K562 (cell line): ENCODE measurements around the gene CCNL2. TPM values are rescaled to one million over a fixed set of nuclear protein-coding genes. Genes with fewer than 3 reads are reported as not detected.

Experiments used
- BRD9 ChIP-seq: fragments of 450-650 bp; IDR thresholded peaks from 2 replicates; pipeline ENCODE4 v1.6.1; 2018; ENCODE audit warnings: low read depth; ENCODE audit not compliant: partially characterized antibody
- CCAR2 ChIP-seq: fragments of 200-400 bp; formaldehyde crosslinking; IDR thresholded peaks from 2 replicates; pipeline ENCODE4 v1.6.1; 2017; ENCODE audit warnings: mild to moderate bottlenecking, low read depth, low read length
- CEBPB ChIP-seq: fragments of 450-650 bp; IDR thresholded peaks from 2 replicates; pipeline ENCODE4 v1.6.1; 2016; ENCODE audit warnings: missing genetic modification characterization, missing compliant biosample characterization
- ELF1 ChIP-seq: fragments of 200-800 bp; sonication (Bioruptor generic); IDR thresholded peaks from 2 replicates; pipeline ENCODE4 v1.6.1; 2016; ENCODE audit warnings: missing genetic modification characterization, missing compliant biosample characterization
- GATA2 ChIP-seq: sonication (generic); formaldehyde crosslinking; IDR thresholded peaks from 2 replicates; pipeline ENCODE4 v1.4.0; 2020; ENCODE audit warnings: mild to moderate bottlenecking, missing genetic modification reagents
- HDAC3 ChIP-seq: fragments of 450-650 bp; IDR thresholded peaks from 2 replicates; pipeline ENCODE4 v1.6.1; 2018; ENCODE audit warnings: borderline replicate concordance, mild to moderate bottlenecking, moderate library complexity; ENCODE audit not compliant: partially characterized antibody
- HNRNPLL ChIP-seq: fragments of 200-400 bp; formaldehyde crosslinking; IDR thresholded peaks from 2 replicates; pipeline ENCODE4 v1.6.1; 2017; ENCODE audit warnings: low read length, low read depth, mild to moderate bottlenecking; ENCODE audit not compliant: poor library complexity, severe bottlenecking
- JUND ChIP-seq, 2 experiments: IDR thresholded peaks; 2 replicates in 1 of 2; 3 replicates in 1 of 2; pipeline ENCODE4 v1.6.1; 2011; ENCODE audit warnings: borderline replicate concordance in 2 of 2, low read depth in 2 of 2, low read length in 2 of 2, improper control_type of control experiment in 1 of 2, missing biosample characterization in 1 of 2, missing genetic modification characterization in 1 of 2, missing genetic modification reagents in 1 of 2
- KAT2B ChIP-seq: IDR thresholded peaks from one replicate; pipeline ENCODE4 v1.6.1; 2012; ENCODE audit warnings: low read depth, mild to moderate bottlenecking, control low read depth, inconsistent platforms, low read length, moderate library complexity
- NEUROD1 ChIP-seq: fragments of 150-350 bp; IDR thresholded peaks from 2 replicates; pipeline ENCODE4 v1.6.1; 2014; ENCODE audit warnings: borderline replicate concordance, low read length, low read depth; ENCODE audit not compliant: partially characterized antibody
- NFIC ChIP-seq: fragments of 450-650 bp; IDR thresholded peaks from 2 replicates; pipeline ENCODE4 v1.6.1; 2017; ENCODE audit warnings: mild to moderate bottlenecking, inconsistent platforms
- RBM14 ChIP-seq: fragments of 200-400 bp; formaldehyde crosslinking; IDR thresholded peaks from 2 replicates; pipeline ENCODE4 v1.6.1; 2018; ENCODE audit warnings: low read depth, mild to moderate bottlenecking, low read length, moderate library complexity, borderline replicate concordance; ENCODE audit not compliant: insufficient read depth
- SMAD4 ChIP-seq: fragments of 250-450 bp; sonication (Bioruptor Pico); conservative IDR thresholded peaks from 2 replicates; pipeline ENCODE4 v1.8.0; 2021; ENCODE audit warnings: inconsistent platforms, mild to moderate bottlenecking, moderate library complexity
- TSC22D4 ChIP-seq: fragments of 450-650 bp; IDR thresholded peaks from 2 replicates; pipeline ENCODE4 v1.6.1; 2016; ENCODE audit warnings: missing genetic modification characterization, missing biosample characterization, control low read depth
- ZBTB1 ChIP-seq: sonication (generic); formaldehyde crosslinking; IDR thresholded peaks from 2 replicates; pipeline ENCODE4 v1.8.1; 2023; ENCODE audit warnings: missing genetic modification reagents, low read depth, mild to moderate bottlenecking, borderline replicate concordance
- polyA plus RNA-seq, 8 experiments: library from polyadenylated mRNA; depleted of rRNA in 4 of 8; stranded (reverse) in 5 of 8; unstranded in 3 of 8; fragments of >200 nt; fragmentation: Nextera tagmentation in 2 of 8; fragmentation: Illumina TruSeq in 1 of 8; extraction: Ambion mirVana in 2 of 8; extraction: Trizol in 1 of 8; gene quantifications; 2 replicates each; pipeline versions ENCODE4 v1.2.1 to v1.2.3, GENCODE V29; 2011 to 2014; ENCODE audit warnings: inconsistent platforms in 1 of 8, missing spikeins in 1 of 8
- total RNA-seq, 7 experiments: library from RNA; depleted of rRNA in 6 of 7; stranded (reverse); fragments of >200 nt in 6 of 7; fragmentation: Illumina TruSeq in 2 of 7; extraction: Trizol in 2 of 7; gene quantifications; 2 replicates each; pipeline versions ENCODE4 v1.2.1 to v1.2.3, GENCODE V29; 2011 to 2021; ENCODE audit warnings: low replicate concordance in 1 of 7
- TF ChIP-seq, protein P1 (sequence below): fragments of 250-450 bp; sonication (Bioruptor Pico); IDR thresholded peaks from 2 replicates; pipeline ENCODE4 v1.8.0; 2022; ENCODE audit warnings: inconsistent platforms
- TF ChIP-seq, protein P2 (sequence below): sonication (generic); formaldehyde crosslinking; IDR thresholded peaks from 2 replicates; pipeline ENCODE4 v1.8.1; 2022; ENCODE audit warnings: missing genetic modification reagents
- TF ChIP-seq, protein P3 (sequence below): fragments of 450-650 bp; IDR thresholded peaks from 2 replicates; pipeline ENCODE4 v1.6.1; 2016; ENCODE audit warnings: mild to moderate bottlenecking
- TF ChIP-seq, protein P4 (sequence below): fragments of 250-450 bp; sonication (Bioruptor Pico); IDR thresholded peaks from 2 replicates; pipeline ENCODE4 v1.8.0; 2022; ENCODE audit warnings: moderate library complexity, mild to moderate bottlenecking, inconsistent platforms

Gene CCNL2
- total and polyA plus RNA-seq, 9 of the 15 experiments (the other 6 are each of a cell fraction or from before 2014, with no cell fraction given), result 2.8 to 287 (median 94.5) TPM

DNA sequence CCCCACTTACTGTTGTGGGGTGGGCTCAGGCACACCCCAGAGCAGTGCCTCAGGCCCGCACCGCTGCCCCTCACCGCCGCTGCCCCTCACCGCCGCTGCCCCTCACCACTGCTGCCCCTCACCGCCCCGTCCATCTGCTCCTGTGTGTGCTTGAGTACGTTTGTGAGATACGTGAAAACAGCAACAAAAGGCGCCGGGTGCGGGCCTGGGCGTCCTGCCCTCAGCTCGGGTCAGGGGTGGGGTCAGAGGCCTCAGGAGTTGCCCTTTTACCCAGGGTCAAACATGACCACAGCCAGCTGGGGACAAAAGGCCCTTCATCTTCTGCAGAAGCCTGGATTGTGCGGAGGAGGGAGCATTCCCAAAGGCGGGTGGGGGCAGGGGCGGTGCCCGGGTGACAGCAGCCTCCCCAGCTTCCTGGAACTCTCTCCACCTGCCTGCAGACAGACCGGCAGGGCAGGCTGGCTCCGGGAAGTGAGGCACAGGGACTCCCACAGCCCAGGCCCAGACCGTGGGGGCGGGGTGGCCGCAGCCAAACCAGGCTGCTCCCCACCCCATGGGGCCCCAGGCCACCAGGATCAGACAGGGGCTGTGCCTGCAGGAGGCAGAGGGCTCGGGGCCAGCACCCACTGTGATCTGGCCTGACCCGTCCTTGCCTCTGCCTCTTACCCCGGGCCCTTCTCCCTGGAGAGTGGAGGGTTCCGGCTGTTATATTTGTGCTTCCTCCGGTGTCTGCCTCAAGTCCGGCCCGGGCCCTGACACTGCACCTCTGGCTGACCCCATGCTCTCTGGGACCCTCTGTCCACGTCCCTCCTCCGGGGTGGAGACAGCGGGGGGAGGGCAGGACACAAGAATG lies 34.0 kb upstream of the CCNL2 start (continued):
- TF ChIP-seq JUND (IDR thresholded peaks at IDR 0.05; ENCODE audit: borderline replicate concordance, low read depth, low read length) (peak; percentile 69), JUND (tag; IDR thresholded peaks at IDR 0.05; ENCODE audit: borderline replicate concordance, low read depth, low read length) (peak; percentile 74; the same call in 1 of the 3 replicates), NFIC (peak; percentile 2; the same call in 1 of the 2 replicates), SMAD4 (CRISPR knock-in tag) (peak; percentile 96), GATA2 (CRISPR knock-in tag) (no peak), NEUROD1 (peak; percentile 56), CCAR2 (no peak), ELF1 (tag) (peak; percentile 82), KAT2B (no peak), HNRNPLL (peak; percentile 56), RBM14 (no peak), HDAC3 (no peak), BRD9 (no peak), ZBTB1 (0 out of 2 replicates have a peak, but pooled peaks have one; percentile 34), CEBPB (no peak), TSC22D4 (tag) (no peak)
- TF ChIP-seq, protein P1, sequence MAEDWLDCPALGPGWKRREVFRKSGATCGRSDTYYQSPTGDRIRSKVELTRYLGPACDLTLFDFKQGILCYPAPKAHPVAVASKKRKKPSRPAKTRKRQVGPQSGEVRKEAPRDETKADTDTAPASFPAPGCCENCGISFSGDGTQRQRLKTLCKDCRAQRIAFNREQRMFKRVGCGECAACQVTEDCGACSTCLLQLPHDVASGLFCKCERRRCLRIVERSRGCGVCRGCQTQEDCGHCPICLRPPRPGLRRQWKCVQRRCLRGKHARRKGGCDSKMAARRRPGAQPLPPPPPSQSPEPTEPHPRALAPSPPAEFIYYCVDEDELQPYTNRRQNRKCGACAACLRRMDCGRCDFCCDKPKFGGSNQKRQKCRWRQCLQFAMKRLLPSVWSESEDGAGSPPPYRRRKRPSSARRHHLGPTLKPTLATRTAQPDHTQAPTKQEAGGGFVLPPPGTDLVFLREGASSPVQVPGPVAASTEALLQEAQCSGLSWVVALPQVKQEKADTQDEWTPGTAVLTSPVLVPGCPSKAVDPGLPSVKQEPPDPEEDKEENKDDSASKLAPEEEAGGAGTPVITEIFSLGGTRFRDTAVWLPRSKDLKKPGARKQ (CRISPR knock-in tag), result no peak
- TF ChIP-seq, protein P2, sequence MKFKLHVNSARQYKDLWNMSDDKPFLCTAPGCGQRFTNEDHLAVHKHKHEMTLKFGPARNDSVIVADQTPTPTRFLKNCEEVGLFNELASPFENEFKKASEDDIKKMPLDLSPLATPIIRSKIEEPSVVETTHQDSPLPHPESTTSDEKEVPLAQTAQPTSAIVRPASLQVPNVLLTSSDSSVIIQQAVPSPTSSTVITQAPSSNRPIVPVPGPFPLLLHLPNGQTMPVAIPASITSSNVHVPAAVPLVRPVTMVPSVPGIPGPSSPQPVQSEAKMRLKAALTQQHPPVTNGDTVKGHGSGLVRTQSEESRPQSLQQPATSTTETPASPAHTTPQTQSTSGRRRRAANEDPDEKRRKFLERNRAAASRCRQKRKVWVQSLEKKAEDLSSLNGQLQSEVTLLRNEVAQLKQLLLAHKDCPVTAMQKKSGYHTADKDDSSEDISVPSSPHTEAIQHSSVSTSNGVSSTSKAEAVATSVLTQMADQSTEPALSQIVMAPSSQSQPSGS (CRISPR knock-in tag), result no peak
- TF ChIP-seq, protein P3, sequence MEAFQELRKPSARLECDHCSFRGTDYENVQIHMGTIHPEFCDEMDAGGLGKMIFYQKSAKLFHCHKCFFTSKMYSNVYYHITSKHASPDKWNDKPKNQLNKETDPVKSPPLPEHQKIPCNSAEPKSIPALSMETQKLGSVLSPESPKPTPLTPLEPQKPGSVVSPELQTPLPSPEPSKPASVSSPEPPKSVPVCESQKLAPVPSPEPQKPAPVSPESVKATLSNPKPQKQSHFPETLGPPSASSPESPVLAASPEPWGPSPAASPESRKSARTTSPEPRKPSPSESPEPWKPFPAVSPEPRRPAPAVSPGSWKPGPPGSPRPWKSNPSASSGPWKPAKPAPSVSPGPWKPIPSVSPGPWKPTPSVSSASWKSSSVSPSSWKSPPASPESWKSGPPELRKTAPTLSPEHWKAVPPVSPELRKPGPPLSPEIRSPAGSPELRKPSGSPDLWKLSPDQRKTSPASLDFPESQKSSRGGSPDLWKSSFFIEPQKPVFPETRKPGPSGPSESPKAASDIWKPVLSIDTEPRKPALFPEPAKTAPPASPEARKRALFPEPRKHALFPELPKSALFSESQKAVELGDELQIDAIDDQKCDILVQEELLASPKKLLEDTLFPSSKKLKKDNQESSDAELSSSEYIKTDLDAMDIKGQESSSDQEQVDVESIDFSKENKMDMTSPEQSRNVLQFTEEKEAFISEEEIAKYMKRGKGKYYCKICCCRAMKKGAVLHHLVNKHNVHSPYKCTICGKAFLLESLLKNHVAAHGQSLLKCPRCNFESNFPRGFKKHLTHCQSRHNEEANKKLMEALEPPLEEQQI, result no peak
- TF ChIP-seq, protein P4, sequence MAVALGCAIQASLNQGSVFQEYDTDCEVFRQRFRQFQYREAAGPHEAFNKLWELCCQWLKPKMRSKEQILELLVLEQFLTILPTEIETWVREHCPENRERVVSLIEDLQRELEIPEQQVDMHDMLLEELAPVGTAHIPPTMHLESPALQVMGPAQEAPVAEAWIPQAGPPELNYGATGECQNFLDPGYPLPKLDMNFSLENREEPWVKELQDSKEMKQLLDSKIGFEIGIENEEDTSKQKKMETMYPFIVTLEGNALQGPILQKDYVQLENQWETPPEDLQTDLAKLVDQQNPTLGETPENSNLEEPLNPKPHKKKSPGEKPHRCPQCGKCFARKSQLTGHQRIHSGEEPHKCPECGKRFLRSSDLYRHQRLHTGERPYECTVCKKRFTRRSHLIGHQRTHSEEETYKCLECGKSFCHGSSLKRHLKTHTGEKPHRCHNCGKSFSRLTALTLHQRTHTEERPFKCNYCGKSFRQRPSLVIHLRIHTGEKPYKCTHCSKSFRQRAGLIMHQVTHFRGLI, result peak; percentile 21; the same call in 1 of the 2 replicates
